ENCODE results near the gene PROCA1. TPM values are rescaled to one million over a fixed set of nuclear protein-coding genes. Genes with fewer than 3 reads are reported as not detected.

Gene PROCA1
- total RNA-seq, 4 donors from 2014 or later: 1.0 to 3.7 (median 3.3) TPM; not detected in 1

- 77 to 79% methylated on average over 18 of the region's 18 CpGs for WGBS, 2 donors
- DNase-seq (ENCODE audit: low spot score in 2 of 2): peak in 1 of 2 donors; percentile 84
- no peak for TF ChIP-seq POLR2A (IDR thresholded peaks at IDR 0.05)
- TF ChIP-seq, protein P1, sequence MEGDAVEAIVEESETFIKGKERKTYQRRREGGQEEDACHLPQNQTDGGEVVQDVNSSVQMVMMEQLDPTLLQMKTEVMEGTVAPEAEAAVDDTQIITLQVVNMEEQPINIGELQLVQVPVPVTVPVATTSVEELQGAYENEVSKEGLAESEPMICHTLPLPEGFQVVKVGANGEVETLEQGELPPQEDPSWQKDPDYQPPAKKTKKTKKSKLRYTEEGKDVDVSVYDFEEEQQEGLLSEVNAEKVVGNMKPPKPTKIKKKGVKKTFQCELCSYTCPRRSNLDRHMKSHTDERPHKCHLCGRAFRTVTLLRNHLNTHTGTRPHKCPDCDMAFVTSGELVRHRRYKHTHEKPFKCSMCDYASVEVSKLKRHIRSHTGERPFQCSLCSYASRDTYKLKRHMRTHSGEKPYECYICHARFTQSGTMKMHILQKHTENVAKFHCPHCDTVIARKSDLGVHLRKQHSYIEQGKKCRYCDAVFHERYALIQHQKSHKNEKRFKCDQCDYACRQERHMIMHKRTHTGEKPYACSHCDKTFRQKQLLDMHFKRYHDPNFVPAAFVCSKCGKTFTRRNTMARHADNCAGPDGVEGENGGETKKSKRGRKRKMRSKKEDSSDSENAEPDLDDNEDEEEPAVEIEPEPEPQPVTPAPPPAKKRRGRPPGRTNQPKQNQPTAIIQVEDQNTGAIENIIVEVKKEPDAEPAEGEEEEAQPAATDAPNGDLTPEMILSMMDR (IDR thresholded peaks at IDR 0.05): no peak
- H3K4me3 ChIP-seq (ENCODE audit: low read depth, poor library complexity, severe bottlenecking): no peak overlapping the region
- intact Hi-C loops (cut with DNase I; ENCODE audit: low total_unique reads): no loop called here
These were observed 37.3 kb upstream of the PROCA1 start for GRCh38 chr17:28748852-28749515.

DNA sequence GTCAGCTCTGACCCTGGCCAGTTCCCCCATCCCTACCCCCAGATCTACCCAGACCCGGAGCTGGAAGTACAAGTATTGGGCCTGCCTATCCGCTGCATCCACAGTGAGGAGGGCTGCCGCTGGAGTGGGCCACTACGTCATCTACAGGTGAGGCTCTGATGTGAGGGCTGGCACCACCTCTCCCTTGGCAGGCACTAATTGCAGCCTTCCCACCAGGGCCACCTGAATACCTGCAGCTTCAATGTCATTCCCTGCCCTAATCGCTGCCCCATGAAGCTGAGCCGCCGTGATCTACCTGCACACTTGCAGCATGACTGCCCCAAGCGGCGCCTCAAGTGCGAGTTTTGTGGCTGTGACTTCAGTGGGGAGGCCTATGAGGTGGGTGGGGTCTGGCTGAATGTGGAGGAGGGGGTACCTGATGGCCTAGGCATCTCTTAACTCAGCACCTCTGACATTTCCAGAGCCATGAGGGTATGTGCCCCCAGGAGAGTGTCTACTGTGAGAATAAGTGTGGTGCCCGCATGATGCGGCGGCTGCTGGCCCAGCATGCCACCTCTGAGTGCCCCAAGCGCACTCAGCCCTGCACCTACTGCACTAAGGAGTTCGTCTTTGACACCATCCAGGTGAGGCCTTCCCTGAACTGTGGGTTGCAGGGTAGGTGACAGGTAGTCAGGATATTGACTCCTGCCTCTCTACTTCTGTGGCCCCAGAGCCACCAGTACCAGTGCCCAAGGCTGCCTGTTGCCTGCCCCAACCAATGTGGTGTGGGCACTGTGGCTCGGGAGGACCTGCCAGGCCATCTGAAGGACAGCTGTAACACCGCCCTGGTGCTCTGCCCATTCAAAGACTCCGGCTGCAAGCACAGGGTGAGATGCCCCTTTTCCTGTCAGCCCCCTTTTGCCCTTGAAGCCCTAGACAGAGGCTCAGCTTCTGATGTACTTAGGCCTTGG is 36.4 kb upstream of the PROCA1 start:
- H3K4me3 ChIP-seq (ENCODE audit: low read depth, poor library complexity, severe bottlenecking): no peak overlapping the region
- TF ChIP-seq POLR2A (IDR thresholded peaks at IDR 0.05): no peak
- TF ChIP-seq, protein P1 (IDR thresholded peaks at IDR 0.05): no peak
- peak in 1 of 2 donors; percentile 84 for DNase-seq (ENCODE audit: low spot score in 2 of 2)
- intact Hi-C loops (cut with DNase I; ENCODE audit: low total_unique reads): no loop called here
- 87 to 91% methylated on average over 8 to 17 of the region's 18 CpGs for WGBS, 2 donors

DNA sequence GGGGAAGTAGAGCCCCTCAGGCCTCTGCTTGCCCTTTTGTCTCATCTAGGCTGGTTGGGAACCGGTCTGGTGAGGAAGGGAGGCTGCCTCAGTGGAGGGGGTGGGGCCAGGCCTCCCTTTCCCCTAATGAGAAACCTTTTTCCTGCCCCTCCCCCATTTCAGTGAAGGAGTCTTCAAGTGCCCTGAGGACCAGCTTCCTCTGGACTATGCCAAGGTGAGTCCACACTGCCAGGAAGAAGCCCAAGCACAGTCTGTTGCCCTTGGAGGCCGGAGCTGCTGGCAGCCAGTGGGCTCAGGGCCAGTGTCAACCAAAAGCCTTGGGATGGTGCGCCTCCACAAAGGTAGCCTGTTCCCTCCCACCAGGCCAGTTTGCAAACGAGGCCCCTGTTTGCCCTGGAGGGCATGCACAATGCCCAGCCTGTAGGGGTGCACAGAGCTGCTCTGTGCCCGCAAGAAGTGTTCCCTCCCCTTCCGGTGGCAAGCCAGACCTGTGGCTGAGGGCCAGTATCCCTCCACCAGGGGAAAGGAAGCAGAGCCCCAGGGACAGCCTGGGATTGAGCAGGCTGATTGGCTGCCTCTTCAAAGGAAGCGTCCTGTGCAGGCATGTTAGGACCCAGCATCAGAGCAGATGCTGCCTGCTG is 35.5 kb upstream of the PROCA1 start:
- WGBS, 2 donors: 34 to 47% methylated on average over 4 to 7 of the region's 7 CpGs
- no peak for DNase-seq (ENCODE audit: low spot score in 2 of 2)
- TF ChIP-seq POLR2A (IDR thresholded peaks at IDR 0.05): no peak
- TF ChIP-seq, protein P1 (IDR thresholded peaks at IDR 0.05): no peak

GRCh38 chr17:28746611-28747050 is 34.9 kb upstream of the PROCA1 start:
- intact Hi-C loops (cut with DNase I; ENCODE audit: low total_unique reads): no loop called here
- DNase-seq (ENCODE audit: low spot score in 2 of 2): no peak
- TF ChIP-seq, protein P1 (IDR thresholded peaks at IDR 0.05): no peak
- no peak for TF ChIP-seq POLR2A (IDR thresholded peaks at IDR 0.05)
- WGBS, 2 donors: 33 to 47% methylated on average over 5 of the region's 5 CpGs
- H3K4me3 ChIP-seq (ENCODE audit: low read depth, poor library complexity, severe bottlenecking): no peak overlapping the region

More for the DNA sequence above, 35.5 kb upstream of the PROCA1 start:
- intact Hi-C loops (cut with DNase I; ENCODE audit: low total_unique reads): no loop called here
- H3K4me3 ChIP-seq (ENCODE audit: low read depth, poor library complexity, severe bottlenecking): no peak overlapping the region

DNA sequence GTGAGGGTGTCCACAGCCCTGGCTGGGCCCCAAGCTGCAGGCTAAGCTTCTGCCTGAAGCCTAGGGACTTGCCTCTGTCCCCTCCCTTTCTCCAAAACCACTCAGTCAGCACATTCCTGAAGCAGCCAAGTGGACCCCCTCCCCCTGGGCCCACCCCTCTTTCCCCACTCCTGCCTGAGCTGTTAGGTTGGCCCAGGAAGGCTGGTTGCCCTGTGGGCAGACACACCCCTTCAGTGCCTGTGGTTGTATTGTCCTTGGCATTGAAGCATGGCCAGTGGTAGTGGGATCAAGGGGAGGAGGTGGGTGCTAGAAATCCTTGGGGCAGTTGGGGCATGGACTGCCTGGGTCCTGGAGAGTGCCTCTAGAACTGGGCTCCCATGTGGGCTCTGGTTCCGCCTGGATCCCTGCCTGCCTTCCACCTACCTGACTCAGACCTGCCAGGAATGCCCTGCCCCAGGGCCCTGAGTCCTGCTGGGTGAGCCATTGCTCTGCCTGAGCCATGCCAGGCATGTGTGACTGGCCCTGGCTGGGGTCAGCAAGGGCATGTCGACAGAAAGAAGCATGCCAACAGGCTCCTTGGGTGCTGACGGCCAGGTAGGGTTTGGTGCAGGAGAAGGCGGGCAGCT is 34.2 kb upstream of the PROCA1 start:
- intact Hi-C loops (cut with DNase I; ENCODE audit: low total_unique reads): no loop called here
- WGBS, 2 donors: 58 to 75% methylated on average over 2 to 3 of the region's 4 CpGs
- TF ChIP-seq POLR2A (IDR thresholded peaks at IDR 0.05): no peak
- TF ChIP-seq, protein P1 (IDR thresholded peaks at IDR 0.05): no peak
- peak overlapping the region; percentile 1 for H3K4me3 ChIP-seq (ENCODE audit: low read depth, poor library complexity, severe bottlenecking)
- DNase-seq (ENCODE audit: low spot score in 2 of 2): no peak

Data from lower leg skin (tissue), 4 donors.